Parathyroid adenoma (tissue), 2 donors: ENCODE results near the gene BMPR1B.
"Not testable (repeated sequence)": the region's sequence is repeated elsewhere in the genome, so short reads cannot be mapped to it uniquely, and the experiment has no call there.

Experiments used
- H2AFZ ChIP-seq: fragments of 300-600 bp; sonication (generic); one replicate; pipeline ENCODE4 v1.7.0; 2017; ENCODE audit warnings: antibody characterized with exemption, mild to moderate bottlenecking
- H3K27ac ChIP-seq: fragments of 300-600 bp; sonication (generic); one replicate; pipeline ENCODE4 v1.7.0; 2017
- H3K27me3 ChIP-seq: fragments of 300-600 bp; sonication (generic); one replicate; pipeline ENCODE4 v1.7.0; 2017; ENCODE audit warnings: low read length; ENCODE audit not compliant: control insufficient read depth, insufficient read depth
- H3K36me3 ChIP-seq: fragments of 300-600 bp; sonication (generic); one replicate; pipeline ENCODE4 v1.7.0; 2017; ENCODE audit warnings: low read length; ENCODE audit not compliant: control insufficient read depth, insufficient read depth
- H3K4me1 ChIP-seq: fragments of 300-600 bp; sonication (generic); one replicate; pipeline ENCODE4 v1.7.0; 2017; ENCODE audit warnings: control low read depth
- H3K4me2 ChIP-seq: fragments of 300-600 bp; sonication (generic); one replicate; pipeline ENCODE4 v1.7.0; 2017; ENCODE audit warnings: low read length
- H3K4me3 ChIP-seq: fragments of 300-600 bp; sonication (generic); one replicate; pipeline ENCODE4 v1.7.0; 2017; ENCODE audit warnings: low read depth, low read length
- H3K79me2 ChIP-seq: fragments of 300-600 bp; sonication (generic); one replicate; pipeline ENCODE4 v1.7.0; 2017; ENCODE audit warnings: control low read depth
- H3K9ac ChIP-seq: fragments of 300-600 bp; sonication (generic); one replicate; pipeline ENCODE4 v1.7.0; 2017; ENCODE audit warnings: mild to moderate bottlenecking
- H3K9me3 ChIP-seq: fragments of 300-600 bp; sonication (generic); one replicate; pipeline ENCODE4 v1.7.0; 2017; ENCODE audit warnings: low read length; ENCODE audit not compliant: control insufficient read depth
- TF ChIP-seq, protein P1 (sequence below): fragments of 300-600 bp; sonication (generic); IDR thresholded peaks from one replicate; pipeline ENCODE4 v1.7.0; 2017; ENCODE audit warnings: antibody characterized with exemption, mild to moderate bottlenecking
- donor health status: primary hyperparathyroidism.

Gene BMPR1B

DNA sequence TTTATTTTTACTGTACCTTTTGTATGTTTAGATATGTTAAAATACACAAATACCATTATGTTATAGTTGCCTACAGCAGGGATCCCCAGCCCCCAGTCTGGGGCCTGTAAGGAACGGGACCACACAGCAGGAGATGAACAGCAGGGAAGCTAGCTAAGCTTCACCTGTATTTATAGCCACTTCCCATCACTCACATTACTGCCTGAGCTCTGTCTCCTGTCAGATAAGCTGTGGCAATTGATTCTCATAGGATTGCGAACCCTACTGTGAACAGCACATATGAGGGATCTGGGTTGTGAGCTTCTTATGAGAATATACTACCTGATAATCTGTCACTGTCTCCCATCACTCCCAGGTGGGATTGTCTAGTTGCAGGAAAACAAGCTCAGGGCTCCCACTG, 73.9 kb downstream of the BMPR1B start:
- H3K36me3 ChIP-seq, result no peaks in the 10 kb centered on the region
- H3K4me2 ChIP-seq, result no peak overlapping the region
- H3K79me2 ChIP-seq, result no peaks in the 10 kb centered on the region
- H2AFZ ChIP-seq, result no peak overlapping the region
- TF ChIP-seq, protein P1, sequence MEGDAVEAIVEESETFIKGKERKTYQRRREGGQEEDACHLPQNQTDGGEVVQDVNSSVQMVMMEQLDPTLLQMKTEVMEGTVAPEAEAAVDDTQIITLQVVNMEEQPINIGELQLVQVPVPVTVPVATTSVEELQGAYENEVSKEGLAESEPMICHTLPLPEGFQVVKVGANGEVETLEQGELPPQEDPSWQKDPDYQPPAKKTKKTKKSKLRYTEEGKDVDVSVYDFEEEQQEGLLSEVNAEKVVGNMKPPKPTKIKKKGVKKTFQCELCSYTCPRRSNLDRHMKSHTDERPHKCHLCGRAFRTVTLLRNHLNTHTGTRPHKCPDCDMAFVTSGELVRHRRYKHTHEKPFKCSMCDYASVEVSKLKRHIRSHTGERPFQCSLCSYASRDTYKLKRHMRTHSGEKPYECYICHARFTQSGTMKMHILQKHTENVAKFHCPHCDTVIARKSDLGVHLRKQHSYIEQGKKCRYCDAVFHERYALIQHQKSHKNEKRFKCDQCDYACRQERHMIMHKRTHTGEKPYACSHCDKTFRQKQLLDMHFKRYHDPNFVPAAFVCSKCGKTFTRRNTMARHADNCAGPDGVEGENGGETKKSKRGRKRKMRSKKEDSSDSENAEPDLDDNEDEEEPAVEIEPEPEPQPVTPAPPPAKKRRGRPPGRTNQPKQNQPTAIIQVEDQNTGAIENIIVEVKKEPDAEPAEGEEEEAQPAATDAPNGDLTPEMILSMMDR, result no peak
- H3K9ac ChIP-seq, result no peak overlapping the region
- no peaks in the 10 kb centered on the region for H3K27me3 ChIP-seq
- H3K4me1 ChIP-seq, result no peaks in the 10 kb centered on the region
- H3K9me3 ChIP-seq, result no peaks in the 10 kb centered on the region
- H3K4me3 ChIP-seq, result no peak overlapping the region
- no peak overlapping the region for H3K27ac ChIP-seq

DNA sequence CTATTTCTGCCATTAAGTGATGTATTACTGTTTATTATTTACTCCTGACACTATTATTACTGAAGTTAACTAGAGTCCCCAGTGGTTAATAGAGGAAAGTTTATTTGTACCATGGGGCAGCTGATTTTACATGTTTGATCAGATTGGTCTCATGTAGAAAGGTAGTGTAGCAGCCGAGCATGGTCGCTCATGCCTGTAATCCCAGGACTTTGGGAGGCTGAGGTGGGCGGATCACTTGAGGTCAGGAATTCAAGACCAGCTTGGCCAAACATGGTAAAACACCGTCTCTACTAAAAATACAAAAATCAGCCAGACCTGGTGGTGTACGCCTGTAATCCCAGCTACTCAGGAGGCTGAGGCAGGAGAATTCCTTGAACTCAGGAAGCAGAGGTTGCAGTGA, 74.6 kb downstream of the BMPR1B start:
- not testable (repeated sequence) for H3K9ac ChIP-seq, H3K9me3 ChIP-seq, H3K79me2 ChIP-seq

DNA sequence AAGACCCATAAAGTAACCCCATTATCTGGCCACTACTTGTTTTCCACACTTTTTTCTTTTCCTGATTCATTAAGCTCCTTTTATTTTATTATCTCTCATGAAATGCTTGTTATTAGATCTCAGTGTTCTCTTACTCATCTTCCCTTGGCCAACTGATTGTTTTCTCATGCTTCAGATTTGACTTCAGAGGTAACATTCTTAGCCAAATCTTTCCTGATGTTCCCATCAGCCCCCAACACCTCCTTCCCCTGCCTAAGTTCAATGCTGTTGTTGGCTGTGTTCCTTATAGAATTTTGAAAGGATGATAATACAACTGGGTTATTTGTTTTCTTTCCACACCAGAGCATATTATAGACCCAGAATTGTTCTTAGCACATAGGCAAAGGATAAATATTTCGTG, 75.6 kb downstream of the BMPR1B start:
- Histone ChIP-seq H3K27me3 (no peaks in the 10 kb centered on the region), H3K4me1 (no peaks in the 10 kb centered on the region), H3K36me3 (no peaks in the 10 kb centered on the region), H2AFZ (no peak overlapping the region), H3K9me3 (no peaks in the 10 kb centered on the region), H3K4me3 (no peak overlapping the region), H3K27ac (no peak overlapping the region), H3K9ac (no peak overlapping the region), H3K79me2 (no peaks in the 10 kb centered on the region), H3K4me2 (no peak overlapping the region)
- TF ChIP-seq, protein P1, result no peak

More for the DNA sequence above, 74.6 kb downstream of the BMPR1B start:
- H3K4me3 ChIP-seq, H2AFZ ChIP-seq, H3K4me2 ChIP-seq, H3K27ac ChIP-seq, H3K36me3 ChIP-seq, H3K4me1 ChIP-seq, H3K27me3 ChIP-seq: not testable (repeated sequence)

DNA sequence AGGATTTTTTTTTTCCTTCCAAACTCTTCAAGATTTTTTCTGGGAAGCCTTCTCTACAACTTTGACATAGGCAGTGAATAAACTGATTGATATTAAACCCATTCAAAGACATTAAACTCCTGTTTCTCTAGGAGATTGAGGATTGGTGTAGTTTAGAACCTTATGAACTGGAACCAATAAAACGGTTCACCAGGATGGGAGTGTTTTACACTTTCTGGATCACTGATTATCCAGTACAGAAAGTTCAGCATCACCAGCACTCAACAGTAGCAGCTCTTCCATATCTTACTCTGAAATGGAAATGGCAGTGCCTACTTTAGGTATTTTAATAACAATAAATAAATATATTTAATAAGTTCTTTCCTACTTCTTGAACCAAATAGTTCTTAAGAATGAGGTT, 76.7 kb downstream of the BMPR1B start:
- TF ChIP-seq, protein P1, result no peak
- no peaks in the 10 kb centered on the region for H3K27me3 ChIP-seq
- H3K4me1 ChIP-seq, result no peaks in the 10 kb centered on the region
- H3K9me3 ChIP-seq, result no peaks in the 10 kb centered on the region
- no peaks in the 10 kb centered on the region for H3K36me3 ChIP-seq
- H3K79me2 ChIP-seq, result no peaks in the 10 kb centered on the region
- H3K4me3 ChIP-seq, result no peak overlapping the region
- no peak overlapping the region for H3K4me2 ChIP-seq
- H2AFZ ChIP-seq, result no peak overlapping the region
- H3K27ac ChIP-seq, result no peak overlapping the region
- H3K9ac ChIP-seq, result no peak overlapping the region

DNA sequence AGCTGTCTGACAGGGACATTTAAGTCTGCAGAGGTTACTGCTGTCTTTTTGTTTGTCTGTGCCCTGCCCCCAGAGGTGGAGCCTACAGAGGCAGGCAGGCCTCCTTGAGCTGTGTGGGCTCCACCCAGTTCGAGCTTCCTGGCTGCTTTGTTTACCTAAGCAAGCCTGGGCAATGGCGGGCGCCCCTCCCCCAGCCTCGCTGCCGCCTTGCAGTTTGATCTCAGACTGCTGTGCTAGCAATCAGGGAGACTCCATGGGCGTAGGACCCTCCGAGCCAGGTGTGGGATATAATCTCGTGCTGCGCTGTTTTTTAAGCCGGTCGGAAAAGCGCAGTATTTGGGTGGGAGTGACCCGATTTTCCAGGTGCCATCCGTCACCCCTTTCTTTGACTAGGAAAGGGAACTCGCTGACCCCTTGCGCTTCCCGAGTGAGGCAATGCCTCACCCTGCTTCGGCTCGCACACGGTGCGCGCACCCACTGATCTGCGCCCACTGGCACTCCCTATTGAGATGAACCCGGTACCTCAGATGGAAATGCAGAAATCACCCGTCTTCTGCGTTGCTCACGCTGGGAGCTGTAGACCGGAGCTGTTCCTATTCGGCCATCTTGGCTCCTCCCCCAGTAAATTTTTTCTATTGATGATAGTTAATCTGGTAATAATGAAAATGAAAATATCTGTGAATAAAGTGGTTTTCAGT, 83.6 kb downstream of the BMPR1B start:
- H3K9ac ChIP-seq, H3K4me2 ChIP-seq, H3K4me1 ChIP-seq, H3K27ac ChIP-seq, H3K9me3 ChIP-seq, H3K36me3 ChIP-seq, H3K79me2 ChIP-seq, H3K27me3 ChIP-seq, H3K4me3 ChIP-seq, H2AFZ ChIP-seq: not testable (repeated sequence)

DNA sequence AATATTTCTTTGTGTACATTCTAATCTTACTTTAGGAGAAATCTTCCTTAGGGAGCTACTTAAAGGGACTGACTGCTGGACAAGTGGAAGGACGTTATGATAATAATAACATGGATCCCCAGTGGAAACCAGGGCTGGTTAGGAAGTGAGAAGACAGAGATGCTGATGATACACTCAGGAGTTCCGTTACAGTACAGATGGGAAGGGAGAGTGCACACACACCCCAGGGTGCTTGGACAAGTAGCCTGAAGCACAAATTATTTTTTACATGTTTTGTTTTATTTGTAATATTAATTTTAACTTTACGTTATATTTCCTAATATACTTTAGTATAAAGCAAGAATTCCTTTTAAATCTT, 84.1 kb downstream of the BMPR1B start:
- Histone ChIP-seq H3K4me2 (no peak overlapping the region), H3K79me2 (no peaks in the 10 kb centered on the region), H3K9me3 (no peaks in the 10 kb centered on the region), H2AFZ (no peak overlapping the region), H3K4me3 (no peak overlapping the region), H3K27me3 (no peaks in the 10 kb centered on the region), H3K9ac (no peak overlapping the region), H3K27ac (no peak overlapping the region), H3K4me1 (no peaks in the 10 kb centered on the region), H3K36me3 (no peaks in the 10 kb centered on the region)
- TF ChIP-seq, protein P1, result no peak
